HEK293 (cell line): ENCODE results near the gene HTR1D.

ENCODE experiments used
- CTCF ChIA-PET: fragments of 350-600 bp; formaldehyde crosslinking; extraction: SDS; loops from one replicate; lab custom pipeline; 2021; ENCODE audit warnings: antibody characterized with exemption; lab: Yijun Ruan, JAX
- POLR2A ChIA-PET: fragments of 300-600 bp; formaldehyde crosslinking; extraction: SDS; loops from one replicate; lab custom pipeline; 2020; ENCODE audit warnings: antibody characterized with exemption, inconsistent platforms; lab: Yijun Ruan, JAX
- H3K27ac ChIP-seq: fragments of 200-500 bp; sonication (Bioruptor generic); 2 replicates; pipeline ENCODE4 v1.5.1; 2014; ENCODE audit warnings: low read depth, low read length, control low read depth, inconsistent platforms; ENCODE audit errors: extremely low read depth
- H3K36me3 ChIP-seq, 2 experiments: fragments of 200-500 bp in 1 of 2; sonication (Bioruptor generic) in 1 of 2; 1 replicate in 1 of 2; 2 replicates in 1 of 2; pipeline ENCODE4 v1.5.1; 2014 to 2017; ENCODE audit warnings: inconsistent platforms in 2 of 2, low read length in 2 of 2; ENCODE audit not compliant: control insufficient read depth in 2 of 2, insufficient read depth in 1 of 2
- H3K4me1 ChIP-seq: fragments of 200-500 bp; sonication (Bioruptor generic); 2 replicates; pipeline ENCODE4 v1.5.1; 2014; ENCODE audit warnings: mild to moderate bottlenecking, low read length, inconsistent platforms; ENCODE audit not compliant: control insufficient read depth, insufficient read depth
- H3K4me3 ChIP-seq: 2 replicates; pipeline ENCODE4 v1.5.1; 2011; ENCODE audit warnings: low read depth, mild to moderate bottlenecking, control low read depth, low read length, moderate library complexity
- H3K9me3 ChIP-seq: fragments of 200-500 bp; sonication (Bioruptor generic); 2 replicates; pipeline ENCODE4 v1.5.1; 2014; ENCODE audit warnings: low read depth, low read length, inconsistent platforms; ENCODE audit not compliant: control insufficient read depth, insufficient read depth
- HOXC10 ChIP-seq: sonication (generic); formaldehyde crosslinking; IDR thresholded peaks from 2 replicates; pipeline ENCODE4 v1.8.1; 2023; ENCODE audit warnings: mild to moderate bottlenecking, missing genetic modification reagents
- KLF1 ChIP-seq: fragments of 450-650 bp; formaldehyde crosslinking; IDR thresholded peaks from 2 replicates; pipeline ENCODE4 v1.5.1; 2016; ENCODE audit warnings: missing biosample characterization, missing genetic modification characterization
- MZF1 ChIP-seq: fragments of 450-650 bp; formaldehyde crosslinking; IDR thresholded peaks from 2 replicates; pipeline ENCODE4 v1.5.1; 2017; ENCODE audit warnings: missing biosample characterization, missing genetic modification characterization, borderline replicate concordance
- ZBTB11 ChIP-seq: fragments of 450-650 bp; formaldehyde crosslinking; conservative IDR thresholded peaks from 2 replicates; pipeline ENCODE4 v1.5.1; 2016; ENCODE audit warnings: low read depth, missing biosample characterization, missing genetic modification characterization
- ZBTB48 ChIP-seq: fragments of 450-650 bp; formaldehyde crosslinking; IDR thresholded peaks from 2 replicates; pipeline ENCODE4 v1.5.1; 2016; ENCODE audit warnings: missing biosample characterization, missing genetic modification characterization
- ZEB2 ChIP-seq: fragments of 450-650 bp; formaldehyde crosslinking; IDR thresholded peaks from 2 replicates; pipeline ENCODE4 v1.5.1; 2016; ENCODE audit warnings: missing biosample characterization, missing genetic modification characterization
- ZNF114 ChIP-seq: fragments of 450-650 bp; formaldehyde crosslinking; IDR thresholded peaks from 2 replicates; pipeline ENCODE4 v1.5.0; 2017; ENCODE audit warnings: missing biosample characterization, missing genetic modification characterization
- ZNF184 ChIP-seq: fragments of 450-650 bp; IDR thresholded peaks from 2 replicates; pipeline ENCODE4 v1.5.1; 2018; ENCODE audit warnings: missing biosample characterization, mild to moderate bottlenecking, missing genetic modification characterization
- ZNF266 ChIP-seq: fragments of 450-650 bp; formaldehyde crosslinking; IDR thresholded peaks from 2 replicates; pipeline ENCODE4 v1.5.1; 2016; ENCODE audit warnings: missing biosample characterization, missing genetic modification characterization, low read depth
- ZNF280C ChIP-seq: fragments of 450-650 bp; formaldehyde crosslinking; IDR thresholded peaks from 2 replicates; pipeline ENCODE4 v1.5.1; 2016; ENCODE audit warnings: missing biosample characterization, missing genetic modification characterization
- ZNF311 ChIP-seq: fragments of 450-650 bp; formaldehyde crosslinking; IDR thresholded peaks from 2 replicates; pipeline ENCODE4 v1.5.1; 2017; ENCODE audit warnings: missing biosample characterization, missing genetic modification characterization, borderline replicate concordance
- ZNF335 ChIP-seq: fragments of 450-650 bp; formaldehyde crosslinking; conservative IDR thresholded peaks from 2 replicates; pipeline ENCODE4 v1.5.1; 2016; ENCODE audit warnings: missing biosample characterization, missing genetic modification characterization
- ZNF354C ChIP-seq: fragments of 450-650 bp; formaldehyde crosslinking; IDR thresholded peaks from 2 replicates; pipeline ENCODE4 v1.5.1; 2016; ENCODE audit warnings: missing biosample characterization, missing genetic modification characterization, low read depth, borderline replicate concordance
- ZNF394 ChIP-seq: fragments of 450-650 bp; formaldehyde crosslinking; IDR thresholded peaks from 2 replicates; pipeline ENCODE4 v1.5.1; 2016; ENCODE audit warnings: missing biosample characterization, missing genetic modification characterization, mild to moderate bottlenecking, moderate library complexity, borderline replicate concordance
- ZNF518A ChIP-seq: fragments of 450-650 bp; formaldehyde crosslinking; conservative IDR thresholded peaks from 2 replicates; pipeline ENCODE4 v1.5.1; 2016; ENCODE audit warnings: low read depth, missing biosample characterization, missing genetic modification characterization
- ZNF571 ChIP-seq: fragments of 450-650 bp; formaldehyde crosslinking; IDR thresholded peaks from 2 replicates; pipeline ENCODE4 v1.5.0; 2017; ENCODE audit warnings: missing biosample characterization, missing genetic modification characterization
- ZNF580 ChIP-seq: fragments of 450-650 bp; formaldehyde crosslinking; IDR thresholded peaks from 2 replicates; pipeline ENCODE4 v1.5.1; 2016; ENCODE audit warnings: missing biosample characterization, missing genetic modification characterization
- ZNF629 ChIP-seq: fragments of 450-650 bp; formaldehyde crosslinking; IDR thresholded peaks from 2 replicates; pipeline ENCODE4 v1.5.1; 2017; ENCODE audit warnings: missing biosample characterization, missing genetic modification characterization
- TF ChIP-seq, protein P1 (sequence below): fragments of 450-650 bp; formaldehyde crosslinking; IDR thresholded peaks from 2 replicates; pipeline ENCODE4 v1.5.1; 2016; ENCODE audit warnings: missing biosample characterization, missing genetic modification characterization, low read depth
- TF ChIP-seq, protein P2 (sequence below): sonication (generic); formaldehyde crosslinking; IDR thresholded peaks from 2 replicates; pipeline ENCODE4 v1.8.1; 2022; ENCODE audit warnings: mild to moderate bottlenecking, moderate library complexity, missing genetic modification reagents
- TF ChIP-seq, protein P3 (sequence below): fragments of 450-650 bp; formaldehyde crosslinking; IDR thresholded peaks from 2 replicates; pipeline ENCODE4 v1.5.1; 2016; ENCODE audit warnings: missing biosample characterization, missing genetic modification characterization

HTR1D gene

GRCh38 chr1:23149114-23149513, 68.2 kb downstream of the HTR1D start (continued):
- TF ChIP-seq ZBTB11 (tag by site-specific recombination) (no peak), HOXC10 (CRISPR knock-in tag) (no peak), ZNF394 (tag by site-specific recombination) (no peak), ZEB2 (tag by site-specific recombination) (no peak), ZNF571 (tag by site-specific recombination) (no peak)
- TF ChIP-seq, protein P1, sequence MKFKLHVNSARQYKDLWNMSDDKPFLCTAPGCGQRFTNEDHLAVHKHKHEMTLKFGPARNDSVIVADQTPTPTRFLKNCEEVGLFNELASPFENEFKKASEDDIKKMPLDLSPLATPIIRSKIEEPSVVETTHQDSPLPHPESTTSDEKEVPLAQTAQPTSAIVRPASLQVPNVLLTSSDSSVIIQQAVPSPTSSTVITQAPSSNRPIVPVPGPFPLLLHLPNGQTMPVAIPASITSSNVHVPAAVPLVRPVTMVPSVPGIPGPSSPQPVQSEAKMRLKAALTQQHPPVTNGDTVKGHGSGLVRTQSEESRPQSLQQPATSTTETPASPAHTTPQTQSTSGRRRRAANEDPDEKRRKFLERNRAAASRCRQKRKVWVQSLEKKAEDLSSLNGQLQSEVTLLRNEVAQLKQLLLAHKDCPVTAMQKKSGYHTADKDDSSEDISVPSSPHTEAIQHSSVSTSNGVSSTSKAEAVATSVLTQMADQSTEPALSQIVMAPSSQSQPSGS (tag by site-specific recombination) = no peak
- TF ChIP-seq, protein P2, sequence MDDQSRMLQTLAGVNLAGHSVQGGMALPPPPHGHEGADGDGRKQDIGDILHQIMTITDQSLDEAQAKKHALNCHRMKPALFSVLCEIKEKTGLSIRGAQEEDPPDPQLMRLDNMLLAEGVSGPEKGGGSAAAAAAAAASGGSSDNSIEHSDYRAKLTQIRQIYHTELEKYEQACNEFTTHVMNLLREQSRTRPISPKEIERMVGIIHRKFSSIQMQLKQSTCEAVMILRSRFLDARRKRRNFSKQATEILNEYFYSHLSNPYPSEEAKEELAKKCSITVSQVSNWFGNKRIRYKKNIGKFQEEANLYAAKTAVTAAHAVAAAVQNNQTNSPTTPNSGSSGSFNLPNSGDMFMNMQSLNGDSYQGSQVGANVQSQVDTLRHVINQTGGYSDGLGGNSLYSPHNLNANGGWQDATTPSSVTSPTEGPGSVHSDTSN (CRISPR knock-in tag) = no peak

DNA sequence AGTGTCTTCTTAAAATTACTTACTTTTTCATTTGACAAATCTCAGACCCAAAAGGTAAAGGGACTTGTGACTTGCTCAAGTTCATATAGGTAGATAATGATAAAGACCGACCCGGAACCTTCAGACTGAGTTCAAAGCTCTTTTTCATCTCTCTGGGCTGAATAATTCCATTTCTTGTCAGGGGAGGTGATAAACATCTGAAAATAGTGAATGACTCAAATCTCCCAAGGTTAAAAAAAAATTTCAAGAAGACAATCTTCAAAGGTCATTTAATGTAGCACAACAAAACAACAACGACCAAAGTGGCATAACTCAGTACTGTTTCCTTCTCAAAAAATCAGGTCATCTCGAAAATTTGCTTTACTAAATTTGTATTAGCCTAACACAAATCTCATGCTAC, 69.2 kb downstream of the HTR1D start:
- peaks cover 0 to 5% of the 10 kb centered on the region in 2 experiments; a peak in 2 of 3 replicates for H3K36me3 ChIP-seq
- H3K4me1 ChIP-seq = peaks cover 7% of the 10 kb centered on the region; the same call in 1 of the 2 replicates
- ChIA-PET POLR2A (no interaction called here), CTCF (interaction anchor here (1.2 kb wide), 2 partner anchors 13 to 36 kb away, joined by 4 to 5 read pairs; no protein-coding TSS in a partner anchor)
- H3K27ac ChIP-seq = no peak overlapping the region
- no peaks in the 10 kb centered on the region for H3K9me3 ChIP-seq
- H3K4me3 ChIP-seq = no peak overlapping the region
- TF ChIP-seq, protein P3, sequence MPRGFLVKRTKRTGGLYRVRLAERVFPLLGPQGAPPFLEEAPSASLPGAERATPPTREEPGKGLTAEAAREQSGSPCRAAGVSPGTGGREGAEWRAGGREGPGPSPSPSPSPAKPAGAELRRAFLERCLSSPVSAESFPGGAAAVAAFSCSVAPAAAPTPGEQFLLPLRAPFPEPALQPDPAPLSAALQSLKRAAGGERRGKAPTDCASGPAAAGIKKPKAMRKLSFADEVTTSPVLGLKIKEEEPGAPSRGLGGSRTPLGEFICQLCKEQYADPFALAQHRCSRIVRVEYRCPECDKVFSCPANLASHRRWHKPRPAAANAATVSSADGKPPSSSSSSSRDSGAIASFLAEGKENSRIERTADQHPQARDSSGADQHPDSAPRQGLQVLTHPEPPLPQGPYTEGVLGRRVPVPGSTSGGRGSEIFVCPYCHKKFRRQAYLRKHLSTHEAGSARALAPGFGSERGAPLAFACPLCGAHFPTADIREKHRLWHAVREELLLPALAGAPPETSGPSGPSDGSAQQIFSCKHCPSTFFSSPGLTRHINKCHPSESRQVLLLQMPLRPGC (tag by site-specific recombination) = no peak
- TF ChIP-seq ZNF518A (tag by site-specific recombination) (no peak), ZNF280C (no peak), ZNF629 (no peak), ZNF266 (tag by site-specific recombination) (no peak), ZNF354C (tag by site-specific recombination) (no peak), ZNF335 (tag by site-specific recombination) (no peak), ZNF311 (tag by site-specific recombination) (no peak), ZNF580 (no peak), MZF1 (tag by site-specific recombination) (no peak), ZBTB48 (tag by site-specific recombination) (no peak), KLF1 (tag by site-specific recombination) (no peak), ZNF184 (tag by site-specific recombination) (no peak), ZNF114 (no peak)
